ENCODE measurements around the gene KIF2A. TPM values are rescaled to one million over a fixed set of nuclear protein-coding genes. Genes with fewer than 3 reads are reported as not detected.
"Not testable (repeated sequence)": the region's sequence is repeated elsewhere in the genome, so short reads cannot be mapped to it uniquely, and the experiment has no call there.

Gene KIF2A
- polyA plus RNA-seq, 1 donor (not counting 4 experiments of a cell fraction or from before 2014, with no cell fraction given) = 34.8 TPM

DNA sequence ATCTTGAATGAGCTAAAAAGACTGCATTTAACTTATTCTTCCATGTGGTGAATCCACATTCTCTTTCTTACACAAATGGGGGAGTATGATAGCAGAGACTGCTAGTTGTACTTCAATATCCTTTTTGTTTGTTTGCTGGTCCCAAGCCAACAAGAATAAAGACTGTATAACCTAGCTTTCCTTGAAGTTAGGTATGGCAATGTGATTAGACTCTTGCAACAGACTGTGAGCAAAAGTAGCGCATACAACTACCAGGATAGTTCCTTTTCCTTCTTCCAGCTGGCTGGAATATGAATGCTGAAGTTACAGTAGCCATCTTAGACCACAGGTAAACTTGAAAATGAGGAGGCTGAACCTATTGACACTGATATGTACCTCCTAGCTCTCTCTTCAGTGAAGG is 17.9 kb upstream of the KIF2A start:
- no peaks in the 10 kb centered on the region for H4K20me1 ChIP-seq (ENCODE audit: control insufficient read depth, extremely low read depth, insufficient read depth, low read length)
- no peak for FAIRE-seq
- no peaks in the 10 kb centered on the region for H3K36me3 ChIP-seq (ENCODE audit: control insufficient read depth in 2 of 2, extremely low read depth in 1 of 2, insufficient read depth in 2 of 2, low read length in 2 of 2)
- H3K9me3 ChIP-seq (ENCODE audit: control insufficient read depth, low read depth, low read length) = no peaks in the 10 kb centered on the region
- H3K9ac ChIP-seq (ENCODE audit: control insufficient read depth, extremely low read depth, insufficient read depth, low read length) = no peak overlapping the region
- no peak overlapping the region for H3K4me3 ChIP-seq (ENCODE audit: control insufficient read depth in 2 of 3, extremely low read depth in 1 of 3, insufficient read depth in 2 of 3, low read depth in 1 of 3, low read length in 3 of 3)
- no peak overlapping the region for H2AFZ ChIP-seq (ENCODE audit: control insufficient read depth, low read length)
- dilution Hi-C loops (cut with MboI; ENCODE audit: extremely low pct_ligation_motif_present, low sequenced_read_pairs) = no loop called here
- no peak overlapping the region for H3K27ac ChIP-seq (ENCODE audit: control insufficient read depth, insufficient read depth, low read length)
- no peaks in the 10 kb centered on the region for H3K27me3 ChIP-seq (ENCODE audit: control insufficient read depth, extremely low read depth, insufficient read depth, low read length)
- H3K79me2 ChIP-seq (ENCODE audit: control insufficient read depth, insufficient read depth, low read length) = no peaks in the 10 kb centered on the region
- TF ChIP-seq CTCF (optimal IDR thresholded peaks at IDR 0.05 in 1 of 3, IDR thresholded peaks at IDR 0.05 in 1 of 3, conservative IDR thresholded peaks at IDR 0.05 in 1 of 3; ENCODE audit: extremely low read depth in 1 of 3, insufficient read depth in 2 of 3, low read length in 3 of 3) (no peak), EZH2 (IDR thresholded peaks at IDR 0.05; ENCODE audit: low read length) (no peak)
- no peaks in the 10 kb centered on the region for H3K4me1 ChIP-seq (ENCODE audit: control insufficient read depth, extremely low read depth, insufficient read depth, low read length)
- H3K4me2 ChIP-seq (ENCODE audit: control insufficient read depth, extremely low read depth, insufficient read depth, low read depth, low read length) = no peak overlapping the region
- no peak for DNase-seq (ENCODE audit: low read depth, low spot score)
- H3K9me1 ChIP-seq (ENCODE audit: control insufficient read depth, extremely low read depth, insufficient read depth, low read length) = no peaks in the 10 kb centered on the region

- Histone ChIP-seq H3K9me3 (ENCODE audit: control insufficient read depth, low read depth, low read length) (no peaks in the 10 kb centered on the region), H3K4me3 (ENCODE audit: control insufficient read depth in 2 of 3, extremely low read depth in 1 of 3, insufficient read depth in 2 of 3, low read depth in 1 of 3, low read length in 3 of 3) (no peak overlapping the region), H3K27ac (ENCODE audit: control insufficient read depth, insufficient read depth, low read length) (no peak overlapping the region), H2AFZ (ENCODE audit: control insufficient read depth, low read length) (no peak overlapping the region), H4K20me1 (ENCODE audit: control insufficient read depth, extremely low read depth, insufficient read depth, low read length) (no peaks in the 10 kb centered on the region), H3K4me2 (ENCODE audit: control insufficient read depth, extremely low read depth, insufficient read depth, low read depth, low read length) (no peak overlapping the region), H3K36me3 (ENCODE audit: control insufficient read depth in 2 of 2, extremely low read depth in 1 of 2, insufficient read depth in 2 of 2, low read length in 2 of 2) (no peaks in the 10 kb centered on the region), H3K9ac (ENCODE audit: control insufficient read depth, extremely low read depth, insufficient read depth, low read length) (no peak overlapping the region), H3K79me2 (ENCODE audit: control insufficient read depth, insufficient read depth, low read length) (no peaks in the 10 kb centered on the region), H3K27me3 (ENCODE audit: control insufficient read depth, extremely low read depth, insufficient read depth, low read length) (no peaks in the 10 kb centered on the region), H3K9me1 (ENCODE audit: control insufficient read depth, extremely low read depth, insufficient read depth, low read length) (no peaks in the 10 kb centered on the region), H3K4me1 (ENCODE audit: control insufficient read depth, extremely low read depth, insufficient read depth, low read length) (no peaks in the 10 kb centered on the region)
- DNase-seq (ENCODE audit: low read depth, low spot score) = no peak
- TF ChIP-seq EZH2 (IDR thresholded peaks at IDR 0.05; ENCODE audit: low read length) (no peak), CTCF (optimal IDR thresholded peaks at IDR 0.05 in 1 of 3, IDR thresholded peaks at IDR 0.05 in 1 of 3, conservative IDR thresholded peaks at IDR 0.05 in 1 of 3; ENCODE audit: extremely low read depth in 1 of 3, insufficient read depth in 2 of 3, low read length in 3 of 3) (no peak)
- dilution Hi-C loops (cut with MboI; ENCODE audit: extremely low pct_ligation_motif_present, low sequenced_read_pairs) = no loop called here
- no peak for FAIRE-seq
Observed at GRCh38 chr5:62289813-62290212, 16.2 kb upstream of the KIF2A start.

DNA sequence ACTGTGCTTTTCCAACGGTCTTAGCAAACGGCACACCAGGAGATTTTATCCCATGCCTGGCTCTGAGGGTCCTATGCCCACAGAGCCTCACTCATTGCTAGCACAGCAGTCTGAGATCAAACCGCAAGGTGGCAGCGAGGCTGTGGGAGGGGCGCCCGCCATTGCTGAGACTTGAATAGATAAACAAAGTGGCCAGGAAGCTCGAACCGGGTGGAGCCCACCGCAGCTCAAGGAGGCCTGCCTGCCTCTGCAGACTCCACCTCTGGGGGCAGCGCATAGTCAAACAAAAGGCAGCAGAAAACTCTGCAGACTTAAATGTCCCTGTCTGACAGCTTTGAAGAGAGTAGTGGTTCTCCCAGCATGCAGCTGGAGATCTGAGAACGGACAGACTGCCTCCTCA is 14.2 kb upstream of the KIF2A start:
- H3K9me1 ChIP-seq (ENCODE audit: control insufficient read depth, extremely low read depth, insufficient read depth, low read length); H3K4me3 ChIP-seq (ENCODE audit: control insufficient read depth in 2 of 3, extremely low read depth in 1 of 3, insufficient read depth in 2 of 3, low read depth in 1 of 3, low read length in 3 of 3); dilution Hi-C loops (cut with MboI; ENCODE audit: extremely low pct_ligation_motif_present, low sequenced_read_pairs); H3K9me3 ChIP-seq (ENCODE audit: control insufficient read depth, low read depth, low read length); H2AFZ ChIP-seq (ENCODE audit: control insufficient read depth, low read length); H3K36me3 ChIP-seq (ENCODE audit: control insufficient read depth in 2 of 2, extremely low read depth in 1 of 2, insufficient read depth in 2 of 2, low read length in 2 of 2); H3K9ac ChIP-seq (ENCODE audit: control insufficient read depth, extremely low read depth, insufficient read depth, low read length); H3K4me2 ChIP-seq (ENCODE audit: control insufficient read depth, extremely low read depth, insufficient read depth, low read depth, low read length); H3K27ac ChIP-seq (ENCODE audit: control insufficient read depth, insufficient read depth, low read length); H3K27me3 ChIP-seq (ENCODE audit: control insufficient read depth, extremely low read depth, insufficient read depth, low read length); H3K79me2 ChIP-seq (ENCODE audit: control insufficient read depth, insufficient read depth, low read length); DNase-seq (ENCODE audit: low read depth, low spot score); H3K4me1 ChIP-seq (ENCODE audit: control insufficient read depth, extremely low read depth, insufficient read depth, low read length); FAIRE-seq; H4K20me1 ChIP-seq (ENCODE audit: control insufficient read depth, extremely low read depth, insufficient read depth, low read length): not testable (repeated sequence)
